Natural killer cell (primary cell): ENCODE measurements around the gene NCOR1. TPM values are rescaled to one million over a fixed set of nuclear protein-coding genes. Genes with fewer than 3 reads are reported as not detected.
"Not testable (repeated sequence)": the region's sequence is repeated elsewhere in the genome, so short reads cannot be mapped to it uniquely, and the experiment has no call there.

ENCODE experiments used
- ATAC-seq, 3 donors: fragments of 150-1000 bp in 2 of 3; fragments of 200-7000 bp in 1 of 3; cut with Tn5 transposase; 1 replicate in 1 of 3; 2 replicates in 2 of 3; pipeline ENCODE4 v1.10.0; 2021; ENCODE audit warnings: mild to moderate bottlenecking in 2 of 3, moderate library complexity in 2 of 3
- DNase-seq, 2 donors: peaks; one replicate each; pipeline versions ENCODE4 v3.0.0 to v3.0.0-alpha.2; 2013 to 2021; ENCODE audit warnings: mixed read lengths in 1 of 2
- H3K27ac ChIP-seq: one replicate; pipeline ENCODE4 v1.5.1; 2013; ENCODE audit warnings: mild to moderate bottlenecking, low read length
- H3K27me3 ChIP-seq: one replicate; pipeline ENCODE4 v1.6.1; 2013; ENCODE audit warnings: low read length; ENCODE audit not compliant: control insufficient read depth, insufficient read depth
- H3K36me3 ChIP-seq: one replicate; pipeline ENCODE4 v1.6.1; 2013; ENCODE audit warnings: low read length; ENCODE audit not compliant: control insufficient read depth, insufficient read depth
- H3K4me1 ChIP-seq: one replicate; pipeline ENCODE4 v1.6.1; 2013; ENCODE audit warnings: low read length; ENCODE audit not compliant: control insufficient read depth, insufficient read depth
- H3K4me3 ChIP-seq: one replicate; pipeline ENCODE4 v1.5.1; 2013; ENCODE audit warnings: low read length
- H3K9me3 ChIP-seq: one replicate; pipeline ENCODE4 v1.6.1; 2013; ENCODE audit warnings: low read length; ENCODE audit not compliant: control insufficient read depth, insufficient read depth
- H3K27ac Mint-ChIP-seq, 2 donors: one replicate each; pipeline ENCODE4 v1.8.0; 2022; ENCODE audit warnings: mild to moderate bottlenecking in 2 of 2, mixed read lengths in 2 of 2, moderate library complexity in 1 of 2
- H3K27me3 Mint-ChIP-seq, 2 donors: one replicate each; pipeline ENCODE4 v1.8.0; 2022; ENCODE audit warnings: low read depth in 2 of 2, mixed read lengths in 2 of 2
- H3K36me3 Mint-ChIP-seq: one replicate; pipeline ENCODE4 v1.8.0; 2022; ENCODE audit warnings: mixed read lengths
- H3K4me1 Mint-ChIP-seq, 2 donors: one replicate each; pipeline ENCODE4 v1.8.0; 2022; ENCODE audit warnings: mixed read lengths in 2 of 2
- H3K4me3 Mint-ChIP-seq: one replicate; pipeline ENCODE4 v1.8.0; 2022; ENCODE audit warnings: mild to moderate bottlenecking, moderate library complexity, mixed read lengths
- H3K9me3 Mint-ChIP-seq, 2 donors: one replicate each; pipeline ENCODE4 v1.8.0; 2022; ENCODE audit warnings: mixed read lengths in 2 of 2
- WGBS: methylation state at CpG from one replicate; pipeline ENCODE4 v1.1.7; 2013; ENCODE audit warnings: missing lambda C conversion rate; ENCODE audit not compliant: insufficient coverage; 5-methylcytosine and 5-hydroxymethylcytosine counted together
- intact Hi-C: fragments of 100-400 bp; cut with micrococcal nuclease; formaldehyde crosslinking; loops from one replicate; pipeline ENCODE4 v1.14.2; 2022
- total RNA-seq, 4 donors: library from RNA; stranded (reverse); fragments of 120-200 nt in 1 of 4; gene quantifications; one replicate each; pipeline versions ENCODE4 v1.2.3 to v1.2.4, GENCODE V29; 2013 to 2022
- TF ChIP-seq, protein P1 (sequence below): fragments of 200-600 bp; IDR thresholded peaks from one replicate; pipeline ENCODE4 v1.8.0; 2022; ENCODE audit warnings: antibody characterized with exemption

The NCOR1 gene
- total RNA-seq, 3 donors from 2014 or later (not counting 1 experiment from before 2014, with no cell fraction given) = 195 to 238 (median 238) TPM

DNA sequence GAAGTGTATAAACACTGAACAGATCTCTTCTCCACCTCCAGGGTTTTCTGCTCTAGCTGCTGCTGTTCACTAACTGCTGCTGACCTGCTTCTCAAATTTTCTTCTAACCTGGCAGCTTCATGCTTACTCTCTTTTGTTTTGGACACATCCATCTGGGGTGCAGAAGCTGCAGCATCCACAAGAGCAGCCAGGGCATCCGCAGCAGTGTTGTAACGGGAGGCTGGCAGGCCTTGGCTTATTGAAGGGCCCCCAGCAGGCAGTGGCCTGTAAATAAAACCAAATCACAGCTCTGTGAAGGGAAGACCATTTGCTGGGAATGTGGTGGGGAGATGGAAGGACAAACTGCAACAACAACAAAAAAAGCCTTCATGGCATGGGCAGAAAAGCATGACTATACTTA is 153.7 kb downstream of the NCOR1 start:
- Mint-ChIP-seq H3K4me1 (peaks cover 0 to 8% of the 10 kb centered on the region in 2 donors), H3K9me3 (no peaks in the 10 kb centered on the region), H3K36me3 (peaks cover 25% of the 10 kb centered on the region), H3K4me3 (no peak overlapping the region), H3K27ac (peak overlapping the region; percentile 5 to 35), H3K27me3 (no peaks in the 10 kb centered on the region)
- Histone ChIP-seq H3K27ac (no peak overlapping the region), H3K9me3 (no peaks in the 10 kb centered on the region), H3K27me3 (no peaks in the 10 kb centered on the region), H3K4me3 (no peak overlapping the region), H3K36me3 (peaks cover 79% of the 10 kb centered on the region), H3K4me1 (no peaks in the 10 kb centered on the region)
- 100% methylated on average over 2 of the region's 2 CpGs for WGBS
- TF ChIP-seq, protein P1, sequence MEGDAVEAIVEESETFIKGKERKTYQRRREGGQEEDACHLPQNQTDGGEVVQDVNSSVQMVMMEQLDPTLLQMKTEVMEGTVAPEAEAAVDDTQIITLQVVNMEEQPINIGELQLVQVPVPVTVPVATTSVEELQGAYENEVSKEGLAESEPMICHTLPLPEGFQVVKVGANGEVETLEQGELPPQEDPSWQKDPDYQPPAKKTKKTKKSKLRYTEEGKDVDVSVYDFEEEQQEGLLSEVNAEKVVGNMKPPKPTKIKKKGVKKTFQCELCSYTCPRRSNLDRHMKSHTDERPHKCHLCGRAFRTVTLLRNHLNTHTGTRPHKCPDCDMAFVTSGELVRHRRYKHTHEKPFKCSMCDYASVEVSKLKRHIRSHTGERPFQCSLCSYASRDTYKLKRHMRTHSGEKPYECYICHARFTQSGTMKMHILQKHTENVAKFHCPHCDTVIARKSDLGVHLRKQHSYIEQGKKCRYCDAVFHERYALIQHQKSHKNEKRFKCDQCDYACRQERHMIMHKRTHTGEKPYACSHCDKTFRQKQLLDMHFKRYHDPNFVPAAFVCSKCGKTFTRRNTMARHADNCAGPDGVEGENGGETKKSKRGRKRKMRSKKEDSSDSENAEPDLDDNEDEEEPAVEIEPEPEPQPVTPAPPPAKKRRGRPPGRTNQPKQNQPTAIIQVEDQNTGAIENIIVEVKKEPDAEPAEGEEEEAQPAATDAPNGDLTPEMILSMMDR = no peak
- ATAC-seq (no peak), DNase-seq (no peak)
- intact Hi-C loops = no loop called here

DNA sequence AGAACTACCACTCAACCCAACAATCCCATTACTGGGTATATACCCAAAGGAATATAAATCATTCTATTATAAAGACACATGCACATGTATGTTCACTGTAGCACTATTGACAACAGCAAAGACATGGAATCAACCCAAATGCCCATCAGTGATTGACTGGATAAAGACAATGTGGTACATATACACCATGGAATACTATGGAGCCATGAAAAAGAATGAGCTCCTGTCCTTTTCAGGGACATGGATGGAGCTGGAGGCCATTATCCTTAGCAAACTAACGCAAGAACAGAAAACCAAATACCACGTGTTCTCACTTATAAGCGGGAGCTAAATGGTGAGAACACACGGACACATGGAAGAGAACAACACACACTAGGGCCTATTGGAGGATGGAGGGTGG is 160.2 kb downstream of the NCOR1 start:
- Mint-ChIP-seq H3K4me1 (peaks cover 24 to 28% of the 10 kb centered on the region in 2 donors), H3K27ac (peak overlapping the region in 1 of 2 donors; percentile 27), H3K36me3 (peaks cover 23% of the 10 kb centered on the region)
- peaks cover 62% of the 10 kb centered on the region for H3K36me3 ChIP-seq
- H3K27me3 Mint-ChIP-seq, intact Hi-C loops, H3K9me3 Mint-ChIP-seq, H3K4me3 ChIP-seq, H3K9me3 ChIP-seq, H3K27ac ChIP-seq, H3K4me1 ChIP-seq, ATAC-seq, DNase-seq, H3K27me3 ChIP-seq, H3K4me3 Mint-ChIP-seq: not testable (repeated sequence)
- 97% methylated on average over 4 of the region's 4 CpGs for WGBS

GRCh38 chr17:16052486-16052885 is 162.8 kb downstream of the NCOR1 start:
- DNase-seq (no peak), ATAC-seq (no peak)
- peak overlapping the region; percentile 54 to 64 for H3K27ac Mint-ChIP-seq
- no peaks in the 10 kb centered on the region for H3K27me3 Mint-ChIP-seq
- intact Hi-C loops = no loop called here
- Histone ChIP-seq H3K27ac (no peak overlapping the region), H3K4me1 (no peaks in the 10 kb centered on the region), H3K9me3 (no peaks in the 10 kb centered on the region), H3K4me3 (no peak overlapping the region), H3K36me3 (peaks cover 57% of the 10 kb centered on the region), H3K27me3 (no peaks in the 10 kb centered on the region)
- H3K36me3 Mint-ChIP-seq = peaks cover 19% of the 10 kb centered on the region
- no peak overlapping the region for H3K4me3 Mint-ChIP-seq
- peaks cover 24 to 28% of the 10 kb centered on the region in 2 donors for H3K4me1 Mint-ChIP-seq
- H3K9me3 Mint-ChIP-seq = no peaks in the 10 kb centered on the region
- TF ChIP-seq, protein P1 = no peak
- 100% methylated on average over 1 of the region's 1 CpG for WGBS

- Mint-ChIP-seq H3K9me3 (no peaks in the 10 kb centered on the region), H3K27me3 (no peaks in the 10 kb centered on the region)
Measured at GRCh38 chr17:16050844-16051243, 164.5 kb downstream of the NCOR1 start.

More at GRCh38 chr17:16050844-16051243, 164.5 kb downstream of the NCOR1 start:
- no peaks in the 10 kb centered on the region for H3K4me1 ChIP-seq
- H3K36me3 ChIP-seq = peaks cover 59% of the 10 kb centered on the region
- intact Hi-C loops = no loop called here
- WGBS = 100% methylated on average over 6 of the region's 6 CpGs
- Mint-ChIP-seq H3K27ac (peak overlapping the region; percentile 27 to 43), H3K4me1 (peaks cover 24 to 31% of the 10 kb centered on the region in 2 donors), H3K36me3 (peaks cover 15% of the 10 kb centered on the region), H3K4me3 (no peak overlapping the region)
- no peak overlapping the region for H3K4me3 ChIP-seq
- ATAC-seq = no peak
- no peaks in the 10 kb centered on the region for H3K9me3 ChIP-seq
- no peaks in the 10 kb centered on the region for H3K27me3 ChIP-seq
- TF ChIP-seq, protein P1 = no peak
- H3K27ac ChIP-seq = no peak overlapping the region
- no peak for DNase-seq
